ENCODE measurements around the gene ALDH5A1. TPM values are rescaled to one million over a fixed set of nuclear protein-coding genes. Genes with fewer than 3 reads are reported as not detected.

Gene ALDH5A1
- 1.6 and 2.4 TPM in 2 replicates for total RNA-seq (2014; rRNA removed; shearing (Covaris generic))

- H3K36me3 ChIP-seq, result no peaks in the 10 kb centered on the region
- no peaks in the 10 kb centered on the region for H3K9me3 ChIP-seq (replicated peaks)
- H3K4me1 ChIP-seq, result no peaks in the 10 kb centered on the region
- DNase-seq, result peak; percentile 72 to 74
- H3K27ac ChIP-seq, result peak within 1 kb of the TSS; percentile 17; the same call in 1 of the 2 replicates
- no peaks in the 10 kb centered on the region for H3K27me3 ChIP-seq
- H3K4me3 ChIP-seq, result peak within 1 kb of the TSS; percentile 66
These were observed at the start of gene ALDH5A1 for GRCh38 chr6:24494821-24495795. ALDH5A1 (plus strand) TSS chr6:24494969; CDS start chr6:24494997, 28 bp downstream.

- H3K27ac ChIP-seq, result no peak overlapping the region
- no peaks in the 10 kb centered on the region for H3K4me1 ChIP-seq
- H3K27me3 ChIP-seq, result no peaks in the 10 kb centered on the region
- no peak for DNase-seq
- H3K36me3 ChIP-seq, result no peaks in the 10 kb centered on the region
- H3K4me3 ChIP-seq, result no peak overlapping the region
- H3K9me3 ChIP-seq (replicated peaks), result no peaks in the 10 kb centered on the region
These were observed 49.1 kb upstream of the ALDH5A1 start for GRCh38 chr6:24445704-24446103.

DNA sequence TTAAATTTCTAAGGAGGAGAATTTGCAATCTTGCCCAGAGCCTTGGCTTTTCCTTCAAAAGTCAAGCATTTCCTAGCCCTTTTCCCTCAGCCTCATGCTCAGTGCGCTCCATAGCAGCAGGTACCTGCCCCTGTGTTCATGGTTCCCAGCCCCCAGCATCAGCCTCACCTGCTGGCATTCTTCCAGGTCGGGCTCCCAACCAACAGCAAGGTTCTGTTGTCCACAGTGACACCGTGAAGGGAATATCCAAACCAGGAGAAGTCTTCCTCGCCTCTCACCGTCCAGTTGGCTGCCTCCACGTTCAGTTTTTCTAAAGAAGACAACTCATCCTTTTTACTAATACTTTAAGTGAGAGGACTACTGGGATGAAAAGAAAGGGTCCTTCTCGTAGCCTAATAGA, 48.1 kb upstream of the ALDH5A1 start:
- H3K9me3 ChIP-seq (replicated peaks), result no peaks in the 10 kb centered on the region
- H3K27ac ChIP-seq, result no peak overlapping the region
- no peaks in the 10 kb centered on the region for H3K36me3 ChIP-seq
- H3K4me3 ChIP-seq, result no peak overlapping the region
- H3K27me3 ChIP-seq, result no peaks in the 10 kb centered on the region
- no peaks in the 10 kb centered on the region for H3K4me1 ChIP-seq
- no peak for DNase-seq

DNA sequence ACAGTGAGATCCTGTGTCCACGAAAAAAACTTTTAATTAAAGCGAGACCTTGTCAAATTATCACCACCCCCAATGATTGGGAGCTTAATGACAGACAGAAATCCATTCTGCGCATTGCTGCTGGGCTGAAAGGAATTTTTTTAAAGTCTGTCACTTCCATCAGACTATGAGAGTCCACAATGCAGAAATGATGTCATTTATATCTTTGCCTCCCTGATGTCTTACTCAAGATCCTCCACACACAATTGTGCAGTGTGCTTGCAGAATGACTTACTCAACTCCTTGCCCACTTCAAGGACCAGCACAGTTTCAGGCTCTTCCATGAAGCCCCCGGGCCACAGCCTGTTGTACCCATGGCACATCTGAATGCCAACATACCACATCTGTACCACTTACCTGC, 46.4 kb upstream of the ALDH5A1 start:
- Histone ChIP-seq H3K4me3 (no peak overlapping the region), H3K36me3 (no peaks in the 10 kb centered on the region), H3K27me3 (no peaks in the 10 kb centered on the region), H3K4me1 (no peaks in the 10 kb centered on the region), H3K9me3 (replicated peaks) (no peaks in the 10 kb centered on the region), H3K27ac (no peak overlapping the region)
- no peak for DNase-seq

GRCh38 chr6:24448828-24449525, 45.8 kb upstream of the ALDH5A1 start:
- no peak for DNase-seq
- Histone ChIP-seq H3K4me1 (no peaks in the 10 kb centered on the region), H3K36me3 (no peaks in the 10 kb centered on the region), H3K9me3 (replicated peaks) (no peaks in the 10 kb centered on the region), H3K27ac (no peak overlapping the region), H3K4me3 (no peak overlapping the region), H3K27me3 (no peaks in the 10 kb centered on the region)

- H3K9me3 ChIP-seq (replicated peaks), result no peaks in the 10 kb centered on the region
- DNase-seq, result no peak
- no peaks in the 10 kb centered on the region for H3K36me3 ChIP-seq
- no peak overlapping the region for H3K27ac ChIP-seq
- H3K27me3 ChIP-seq, result no peaks in the 10 kb centered on the region
- no peak overlapping the region for H3K4me3 ChIP-seq
- no peaks in the 10 kb centered on the region for H3K4me1 ChIP-seq
These were observed 43.0 kb upstream of the ALDH5A1 start for GRCh38 chr6:24451581-24452388.

- H3K27me3 ChIP-seq, result no peaks in the 10 kb centered on the region
These were observed 40.8 kb upstream of the ALDH5A1 start for GRCh38 chr6:24453921-24454320.

GRCh38 chr6:24454452-24454851, 40.3 kb upstream of the ALDH5A1 start:
- no peaks in the 10 kb centered on the region for H3K27me3 ChIP-seq
- H3K4me1 ChIP-seq, result no peaks in the 10 kb centered on the region
- no peak overlapping the region for H3K4me3 ChIP-seq
- DNase-seq, result no peak
- H3K36me3 ChIP-seq, result no peaks in the 10 kb centered on the region
- H3K27ac ChIP-seq, result no peak overlapping the region
- no peaks in the 10 kb centered on the region for H3K9me3 ChIP-seq (replicated peaks)

More at GRCh38 chr6:24453921-24454320, 40.8 kb upstream of the ALDH5A1 start:
- Histone ChIP-seq H3K9me3 (replicated peaks) (no peaks in the 10 kb centered on the region), H3K36me3 (no peaks in the 10 kb centered on the region), H3K27ac (no peak overlapping the region), H3K4me1 (no peaks in the 10 kb centered on the region), H3K4me3 (no peak overlapping the region)
- DNase-seq, result no peak

- no peaks in the 10 kb centered on the region for H3K36me3 ChIP-seq
- H3K9me3 ChIP-seq (replicated peaks), result no peaks in the 10 kb centered on the region
- DNase-seq, result no peak
- H3K27ac ChIP-seq, result no peak overlapping the region
- H3K27me3 ChIP-seq, result no peaks in the 10 kb centered on the region
- no peaks in the 10 kb centered on the region for H3K4me1 ChIP-seq
- no peak overlapping the region for H3K4me3 ChIP-seq
These were observed 39.7 kb upstream of the ALDH5A1 start for GRCh38 chr6:24455061-24455460.

DNA sequence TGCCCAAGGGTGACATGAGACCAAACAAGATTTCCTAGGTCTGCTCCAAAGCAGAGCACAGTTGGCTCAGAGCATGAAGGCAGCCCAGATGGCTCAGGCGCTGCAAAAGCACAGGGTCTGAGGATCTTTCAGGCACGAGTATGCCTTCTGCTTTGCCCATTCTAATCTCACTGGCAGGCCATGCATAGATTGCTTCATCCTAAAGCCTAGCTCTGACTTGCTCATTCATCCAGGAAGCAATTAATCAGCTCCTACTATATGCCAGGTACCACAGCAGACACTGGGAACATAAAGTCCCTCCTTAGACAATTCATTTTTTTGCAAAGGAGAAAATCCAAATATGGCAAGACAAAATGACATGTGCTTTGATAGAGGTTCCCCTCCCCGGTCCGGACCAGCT, 36.6 kb upstream of the ALDH5A1 start:
- Histone ChIP-seq H3K4me3 (no peak overlapping the region), H3K9me3 (replicated peaks) (no peaks in the 10 kb centered on the region), H3K27me3 (no peaks in the 10 kb centered on the region), H3K36me3 (no peaks in the 10 kb centered on the region), H3K27ac (no peak overlapping the region), H3K4me1 (no peaks in the 10 kb centered on the region)
- no peak for DNase-seq

DNA sequence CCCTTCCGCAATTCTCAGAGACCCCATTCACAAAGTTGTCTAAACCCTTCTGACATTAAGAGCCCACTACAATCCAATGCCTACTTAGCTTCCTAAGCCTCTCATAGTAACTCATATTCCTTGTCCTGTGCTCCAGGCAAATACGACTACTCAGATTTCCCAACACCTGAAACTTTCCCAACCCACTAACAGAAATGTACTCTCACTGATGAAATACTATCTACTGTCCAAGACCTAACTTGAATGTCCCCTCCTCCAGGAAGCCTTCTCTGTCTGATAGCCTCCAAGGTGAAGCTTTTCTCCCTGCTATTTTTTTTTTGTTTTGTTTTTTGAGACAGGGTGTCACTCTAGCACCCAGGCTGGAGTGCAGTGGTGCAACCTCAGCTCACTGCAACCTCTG, 35.8 kb upstream of the ALDH5A1 start:
- H3K9me3 ChIP-seq (replicated peaks), result no peaks in the 10 kb centered on the region
- H3K36me3 ChIP-seq, result no peaks in the 10 kb centered on the region
- H3K4me1 ChIP-seq, result no peaks in the 10 kb centered on the region
- H3K27me3 ChIP-seq, result no peaks in the 10 kb centered on the region
- H3K4me3 ChIP-seq, result no peak overlapping the region
- DNase-seq, result no peak
- no peak overlapping the region for H3K27ac ChIP-seq

GRCh38 chr6:24460966-24461365, 33.8 kb upstream of the ALDH5A1 start:
- Histone ChIP-seq H3K27ac (no peak overlapping the region), H3K9me3 (replicated peaks) (no peaks in the 10 kb centered on the region), H3K36me3 (no peaks in the 10 kb centered on the region), H3K4me3 (no peak overlapping the region), H3K4me1 (no peaks in the 10 kb centered on the region), H3K27me3 (no peaks in the 10 kb centered on the region)
- DNase-seq, result no peak

GRCh38 chr6:24464253-24465038, 30.3 kb upstream of the ALDH5A1 start:
- Histone ChIP-seq H3K4me3 (no peak overlapping the region), H3K4me1 (no peaks in the 10 kb centered on the region), H3K27me3 (no peaks in the 10 kb centered on the region), H3K36me3 (no peaks in the 10 kb centered on the region), H3K27ac (no peak overlapping the region), H3K9me3 (replicated peaks) (no peaks in the 10 kb centered on the region)
- DNase-seq, result no peak

DNA sequence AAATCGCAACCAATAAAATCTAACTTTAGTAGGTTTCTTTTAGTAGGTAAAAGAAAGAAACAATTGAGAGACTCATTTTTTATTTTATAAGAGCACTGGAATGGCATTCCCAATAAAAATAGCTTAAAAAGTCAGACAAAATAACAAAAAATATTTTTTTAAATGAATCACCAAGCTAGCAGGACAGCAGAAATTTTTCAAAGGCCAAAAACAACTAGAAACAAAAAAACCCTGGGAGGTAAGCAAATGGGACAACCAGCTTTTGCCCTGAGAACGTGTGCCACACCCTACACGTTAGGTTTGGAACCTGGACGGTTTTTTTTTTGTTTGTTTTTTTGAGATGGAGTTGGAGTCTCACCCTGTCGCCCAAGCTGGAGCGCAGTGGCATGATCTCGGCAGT, 25.0 kb upstream of the ALDH5A1 start:
- H3K27me3 ChIP-seq, result no peaks in the 10 kb centered on the region
- H3K27ac ChIP-seq, result no peak overlapping the region
- H3K4me1 ChIP-seq, result no peaks in the 10 kb centered on the region
- no peak overlapping the region for H3K4me3 ChIP-seq
- no peak for DNase-seq
- no peaks in the 10 kb centered on the region for H3K9me3 ChIP-seq (replicated peaks)
- no peaks in the 10 kb centered on the region for H3K36me3 ChIP-seq
